ENCODE data around the gene LYPLAL1.

GRCh38 chr1:219161371-219161770, 12.3 kb upstream of the LYPLAL1 start:
- no peak for TF ChIP-seq CTCF (IDR thresholded peaks at IDR 0.05)
- TF ChIP-seq POLR2A (IDR thresholded peaks at IDR 0.05) = no peak
